SKM-1 treated with dmso at 0.1 percent for 144 hours (cell line): ENCODE data around the gene SMAP1.

ENCODE experiments used
- DNase-seq: peaks from one replicate; lab custom pipeline; 2025; ENCODE audit not compliant: unreplicated experiment; lab: John Stamatoyannopoulos, UW

Gene SMAP1

GRCh38 chr6:70680396-70680795, 12.7 kb downstream of the SMAP1 start:
- DNase-seq, result no peak

- DNase-seq, result no peak
Observed at GRCh38 chr6:70684794-70685493, 17.3 kb downstream of the SMAP1 start.

- DNase-seq, result no peak
Observed at GRCh38 chr6:70685494-70686180, 18.0 kb downstream of the SMAP1 start.

- DNase-seq, result peak; percentile 39
Observed at GRCh38 chr6:70686548-70687133, 19.0 kb downstream of the SMAP1 start.

GRCh38 chr6:70693887-70694286, 26.2 kb downstream of the SMAP1 start:
- DNase-seq, result no peak

GRCh38 chr6:70694371-70694770, 26.7 kb downstream of the SMAP1 start:
- DNase-seq, result no peak

- DNase-seq, result no peak
Observed at GRCh38 chr6:70700922-70701876, 33.5 kb downstream of the SMAP1 start.

GRCh38 chr6:70705772-70706171, 38.1 kb downstream of the SMAP1 start:
- no peak for DNase-seq

GRCh38 chr6:70706491-70707123, 38.9 kb downstream of the SMAP1 start:
- DNase-seq, result peak; percentile 17

GRCh38 chr6:70707893-70708292, 40.2 kb downstream of the SMAP1 start:
- DNase-seq, result no peak

- no peak for DNase-seq
Observed at GRCh38 chr6:70708448-70708847, 40.8 kb downstream of the SMAP1 start.

GRCh38 chr6:70709826-70710225, 42.1 kb downstream of the SMAP1 start:
- no peak for DNase-seq

GRCh38 chr6:70714716-70715257, 47.1 kb downstream of the SMAP1 start:
- DNase-seq, result no peak

- no peak for DNase-seq
Observed at GRCh38 chr6:70717038-70717801, 49.5 kb downstream of the SMAP1 start.

- DNase-seq, result no peak
Observed at GRCh38 chr6:70724524-70724923, 56.8 kb downstream of the SMAP1 start.

GRCh38 chr6:70725817-70726415, 58.2 kb downstream of the SMAP1 start:
- no peak for DNase-seq

- no peak for DNase-seq
Observed at GRCh38 chr6:70734381-70734780, 66.7 kb downstream of the SMAP1 start.

- DNase-seq, result no peak
Observed at GRCh38 chr6:70734979-70735378, 67.3 kb downstream of the SMAP1 start.

GRCh38 chr6:70735513-70735912, 67.8 kb downstream of the SMAP1 start:
- no peak for DNase-seq
